ENCODE data around the gene SH2D5.

The SH2D5 gene

DNA sequence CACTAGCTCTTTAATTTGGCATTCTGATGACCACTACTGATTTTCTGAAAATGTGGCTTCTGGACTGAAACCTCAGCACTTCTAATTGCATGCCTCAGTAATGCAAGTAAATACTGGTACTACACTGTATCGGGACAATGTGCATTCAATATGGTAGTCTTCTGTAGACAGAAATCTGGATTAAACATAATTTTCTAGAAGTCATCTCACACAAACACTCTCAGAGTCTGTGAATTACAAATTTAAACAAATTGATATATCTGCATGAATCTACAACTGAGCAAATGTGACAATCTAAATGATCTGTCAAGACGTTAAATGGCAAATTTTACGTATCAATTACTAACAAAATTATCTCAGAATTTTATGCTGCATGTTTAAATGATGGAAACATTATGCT, 30.9 kb upstream of the SH2D5 start:
- TF ChIP-seq, protein P1, sequence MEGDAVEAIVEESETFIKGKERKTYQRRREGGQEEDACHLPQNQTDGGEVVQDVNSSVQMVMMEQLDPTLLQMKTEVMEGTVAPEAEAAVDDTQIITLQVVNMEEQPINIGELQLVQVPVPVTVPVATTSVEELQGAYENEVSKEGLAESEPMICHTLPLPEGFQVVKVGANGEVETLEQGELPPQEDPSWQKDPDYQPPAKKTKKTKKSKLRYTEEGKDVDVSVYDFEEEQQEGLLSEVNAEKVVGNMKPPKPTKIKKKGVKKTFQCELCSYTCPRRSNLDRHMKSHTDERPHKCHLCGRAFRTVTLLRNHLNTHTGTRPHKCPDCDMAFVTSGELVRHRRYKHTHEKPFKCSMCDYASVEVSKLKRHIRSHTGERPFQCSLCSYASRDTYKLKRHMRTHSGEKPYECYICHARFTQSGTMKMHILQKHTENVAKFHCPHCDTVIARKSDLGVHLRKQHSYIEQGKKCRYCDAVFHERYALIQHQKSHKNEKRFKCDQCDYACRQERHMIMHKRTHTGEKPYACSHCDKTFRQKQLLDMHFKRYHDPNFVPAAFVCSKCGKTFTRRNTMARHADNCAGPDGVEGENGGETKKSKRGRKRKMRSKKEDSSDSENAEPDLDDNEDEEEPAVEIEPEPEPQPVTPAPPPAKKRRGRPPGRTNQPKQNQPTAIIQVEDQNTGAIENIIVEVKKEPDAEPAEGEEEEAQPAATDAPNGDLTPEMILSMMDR (IDR thresholded peaks at IDR 0.05), result no peak

GRCh38 chr1:20760322-20760721, 27.8 kb upstream of the SH2D5 start:
- TF ChIP-seq, protein P1 (IDR thresholded peaks at IDR 0.05), result no peak
- H3K9me3 ChIP-seq, result no peaks in the 10 kb centered on the region
- H3K36me3 ChIP-seq, result peaks cover 99% of the 10 kb centered on the region
- H3K27me3 ChIP-seq, result no peaks in the 10 kb centered on the region
- no peaks in the 10 kb centered on the region for H3K4me1 ChIP-seq (ENCODE audit: control insufficient read depth in 1 of 2, insufficient read depth in 1 of 2, low read depth in 1 of 2, low read length in 1 of 2)
- no peak overlapping the region for H3K27ac ChIP-seq
- no peak overlapping the region for H3K4me3 ChIP-seq (ENCODE audit: low read depth in 1 of 2, low read length in 1 of 2)

More for the DNA sequence above, 30.9 kb upstream of the SH2D5 start:
- no peak overlapping the region for H3K4me3 ChIP-seq (ENCODE audit: low read depth in 1 of 2, low read length in 1 of 2)
- no peaks in the 10 kb centered on the region for H3K9me3 ChIP-seq
- peaks cover 99% of the 10 kb centered on the region for H3K36me3 ChIP-seq
- no peaks in the 10 kb centered on the region for H3K27me3 ChIP-seq
- H3K4me1 ChIP-seq (ENCODE audit: control insufficient read depth in 1 of 2, insufficient read depth in 1 of 2, low read depth in 1 of 2, low read length in 1 of 2), result no peaks in the 10 kb centered on the region
- H3K27ac ChIP-seq, result no peak overlapping the region

DNA sequence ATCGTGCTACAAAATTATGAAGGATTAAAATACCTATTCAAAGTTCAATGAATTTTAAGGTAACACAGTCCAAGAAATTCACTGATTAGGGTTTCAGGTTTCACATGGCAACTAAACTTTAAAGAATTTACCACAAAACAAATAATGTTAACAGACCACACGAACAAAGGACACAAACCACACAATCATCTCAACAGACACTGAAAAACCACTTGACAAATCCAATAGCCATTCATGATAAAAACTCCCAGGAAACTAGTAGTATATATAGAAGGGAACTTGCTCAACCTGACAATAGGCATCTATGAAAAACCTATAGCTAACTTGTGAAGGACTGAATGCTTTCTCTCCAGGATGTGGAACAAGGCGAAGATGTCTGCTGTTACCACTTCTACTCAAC, 21.1 kb upstream of the SH2D5 start:
- H3K36me3 ChIP-seq, result peaks cover 79% of the 10 kb centered on the region
- TF ChIP-seq, protein P1 (IDR thresholded peaks at IDR 0.05), result no peak
- no peaks in the 10 kb centered on the region for H3K27me3 ChIP-seq
- H3K9me3 ChIP-seq, result no peaks in the 10 kb centered on the region
- H3K27ac ChIP-seq, result no peak overlapping the region
- no peak overlapping the region for H3K4me3 ChIP-seq (ENCODE audit: low read depth in 1 of 2, low read length in 1 of 2)
- H3K4me1 ChIP-seq (ENCODE audit: control insufficient read depth in 1 of 2, insufficient read depth in 1 of 2, low read depth in 1 of 2, low read length in 1 of 2), result peaks cover 0 to 4% of the 10 kb centered on the region in 2 experiments

DNA sequence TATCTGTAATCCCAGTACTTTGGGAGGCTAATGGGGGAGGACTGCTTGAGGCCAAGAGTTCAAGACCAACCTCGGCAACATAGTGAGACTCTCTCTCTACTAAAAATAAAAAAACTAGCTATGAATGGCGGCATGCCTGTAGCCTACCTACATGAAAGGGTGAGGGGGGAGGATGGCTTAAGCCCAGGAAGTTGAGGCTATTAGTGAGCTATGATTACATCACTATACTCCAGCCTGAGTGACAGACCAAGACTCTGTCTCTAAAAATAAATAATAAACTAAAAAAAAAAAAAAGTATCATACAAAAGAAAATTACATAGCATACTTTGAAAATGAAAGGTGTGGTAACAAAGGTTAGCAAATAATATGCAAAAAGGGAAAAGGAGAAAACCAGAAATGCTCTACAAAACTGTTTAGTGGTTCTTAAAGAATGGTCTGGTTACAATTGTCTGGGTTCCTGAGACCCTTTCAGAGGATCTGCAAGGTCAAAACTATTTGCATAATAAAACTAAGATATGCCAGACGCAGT, 19.0 kb upstream of the SH2D5 start:
- H3K27me3 ChIP-seq, result no peaks in the 10 kb centered on the region
- no peak overlapping the region for H3K27ac ChIP-seq
- H3K9me3 ChIP-seq, result no peaks in the 10 kb centered on the region
- H3K4me3 ChIP-seq (ENCODE audit: low read depth in 1 of 2, low read length in 1 of 2), result no peak overlapping the region
- H3K36me3 ChIP-seq, result peaks cover 79% of the 10 kb centered on the region
- TF ChIP-seq, protein P1 (IDR thresholded peaks at IDR 0.05), result no peak
- peaks cover 0 to 4% of the 10 kb centered on the region in 2 experiments for H3K4me1 ChIP-seq (ENCODE audit: control insufficient read depth in 1 of 2, insufficient read depth in 1 of 2, low read depth in 1 of 2, low read length in 1 of 2)

GRCh38 chr1:20742671-20743070, 10.2 kb upstream of the SH2D5 start:
- Histone ChIP-seq H3K36me3 (peaks cover 88% of the 10 kb centered on the region), H3K9me3 (no peaks in the 10 kb centered on the region), H3K27me3 (no peaks in the 10 kb centered on the region), H3K4me1 (ENCODE audit: control insufficient read depth in 1 of 2, insufficient read depth in 1 of 2, low read depth in 1 of 2, low read length in 1 of 2) (peaks cover 9 to 10% of the 10 kb centered on the region in 2 experiments), H3K27ac (peak overlapping the region; percentile 70), H3K4me3 (ENCODE audit: low read depth in 1 of 2, low read length in 1 of 2) (no peak overlapping the region)
- TF ChIP-seq, protein P1 (IDR thresholded peaks at IDR 0.05), result no peak

Data from neutrophil (primary cell).